H1 (cell line): ENCODE data around the gene TCERG1. TPM values are rescaled to one million over a fixed set of nuclear protein-coding genes. Genes with fewer than 3 reads are reported as not detected.

Source experiments
- CTCF ChIA-PET: fragments of 300-600 bp; sonication (Branson Sonifier 250); formaldehyde crosslinking; loops from one replicate; lab custom pipeline; 2021; ENCODE audit not compliant: partially characterized antibody; lab: Charles Lee
- POLR2A ChIA-PET: fragments of 300-600 bp; sonication (Branson Sonifier 250); formaldehyde crosslinking; loops from one replicate; lab custom pipeline; 2021; ENCODE audit warnings: inconsistent platforms; ENCODE audit not compliant: partially characterized antibody; lab: Charles Lee
- DNase-seq, 2 experiments: peaks; one replicate each; pipeline versions ENCODE4 v3.0.0 to v3.0.0-alpha.2; 2010 to 2022; ENCODE audit warnings: low spot score in 2 of 2, low read depth in 1 of 2, mixed read lengths in 1 of 2
- FAIRE-seq: peaks from 2 replicates; lab custom pipeline; 2011; peaks lifted over from hg19 to GRCh38; lab: Jason Lieb, UNC
- H2AFZ ChIP-seq: 2 replicates; pipeline ENCODE4 v1.8.1; 2012; ENCODE audit warnings: low read length, inconsistent platforms
- H2AK5ac ChIP-seq: 2 replicates; pipeline ENCODE4 v1.6.1; 2013; ENCODE audit warnings: low read depth, low read length
- H2BK120ac ChIP-seq: replicated peaks from 2 replicates; pipeline ENCODE3; 2013; ENCODE audit warnings: low read depth, low read length, inconsistent platforms
- H2BK12ac ChIP-seq: 2 replicates; pipeline ENCODE4 v1.6.1; 2013; ENCODE audit warnings: low read depth, low read length
- H2BK15ac ChIP-seq: 2 replicates; pipeline ENCODE4 v1.6.1; 2013; ENCODE audit warnings: low read length
- H2BK20ac ChIP-seq: 2 replicates; pipeline ENCODE4 v1.6.1; 2013; ENCODE audit warnings: low read length
- H2BK5ac ChIP-seq: 2 replicates; pipeline ENCODE4 v1.6.1; 2013; ENCODE audit warnings: low read depth, low read length
- H3K14ac ChIP-seq: 2 replicates; pipeline ENCODE4 v1.6.1; 2013; ENCODE audit warnings: inconsistent platforms; ENCODE audit not compliant: insufficient read length
- H3K18ac ChIP-seq: 2 replicates; pipeline ENCODE4 v1.6.1; 2013; ENCODE audit warnings: low read length; ENCODE audit errors: extremely low read depth
- H3K23ac ChIP-seq: 2 replicates; pipeline ENCODE4 v1.6.1; 2013; ENCODE audit warnings: inconsistent platforms; ENCODE audit not compliant: insufficient read length
- H3K23me2 ChIP-seq: 2 replicates; pipeline ENCODE4 v1.6.1; 2013; ENCODE audit warnings: low read depth, low read length
- H3K27ac ChIP-seq: 2 replicates; pipeline ENCODE4 v1.6.1; 2011; ENCODE audit warnings: low read depth, low read length, inconsistent platforms
- H3K27me3 ChIP-seq, 4 experiments: replicated peaks in 1 of 4; 1 replicate in 1 of 4; 2 replicates in 3 of 4; pipeline versions ENCODE4 v1.6.1 to v1.8.1; 2011 to 2013; ENCODE audit warnings: low read length in 3 of 4, mild to moderate bottlenecking in 3 of 4, inconsistent platforms in 2 of 4, mixed read lengths in 2 of 4, moderate library complexity in 1 of 4; ENCODE audit not compliant: control insufficient read depth in 3 of 4, insufficient read depth in 3 of 4; ENCODE audit errors: extremely low read depth in 1 of 4
- H3K36me3 ChIP-seq, 4 experiments: 2 replicates each; pipeline versions ENCODE4 v1.6.1 to v1.8.1; 2011 to 2013; ENCODE audit warnings: mild to moderate bottlenecking in 4 of 4, low read length in 3 of 4, moderate library complexity in 2 of 4, control low read depth in 1 of 4, inconsistent platforms in 1 of 4; ENCODE audit not compliant: insufficient read depth in 4 of 4, control insufficient read depth in 2 of 4
- H3K4ac ChIP-seq: replicated peaks from 2 replicates; pipeline ENCODE3; 2013; ENCODE audit warnings: low read length, low read depth, mixed read lengths, inconsistent platforms; ENCODE audit not compliant: insufficient read length
- H3K4me1 ChIP-seq, 4 experiments: replicated peaks in 1 of 4; 1 replicate in 1 of 4; 2 replicates in 3 of 4; pipeline versions ENCODE4 v1.6.1 to v1.8.1; 2011 to 2013; ENCODE audit warnings: low read length in 3 of 4, inconsistent platforms in 2 of 4, mixed read lengths in 1 of 4; ENCODE audit not compliant: insufficient read depth in 4 of 4, control insufficient read depth in 3 of 4
- H3K4me2 ChIP-seq, 2 experiments: 2 replicates each; pipeline versions ENCODE4 v1.6.1 to v1.8.1; 2011 to 2013; ENCODE audit warnings: low read depth in 2 of 2, low read length in 2 of 2, control low read depth in 1 of 2, inconsistent platforms in 1 of 2, mild to moderate bottlenecking in 1 of 2; ENCODE audit not compliant: insufficient read depth in 1 of 2
- H3K4me3 ChIP-seq, 4 experiments: fragments of 200-600, 300-600 bp in 1 of 4; sonication (generic), shearing (Covaris generic), sonication (Bioruptor Twin) in 1 of 4; 2 replicates each; pipeline versions ENCODE4 v1.5.1 to v1.8.1; 2011 to 2016; ENCODE audit warnings: low read length in 4 of 4, low read depth in 3 of 4, control low read depth in 2 of 4, inconsistent platforms in 2 of 4, mild to moderate bottlenecking in 2 of 4, mixed read lengths in 1 of 4, moderate library complexity in 1 of 4; ENCODE audit not compliant: insufficient read depth in 2 of 4; ENCODE audit errors: extremely low read depth in 1 of 4
- H3K56ac ChIP-seq: replicated peaks from 2 replicates; pipeline ENCODE3; 2013; ENCODE audit warnings: low read depth, mild to moderate bottlenecking, mixed read lengths, low read length, inconsistent platforms; ENCODE audit not compliant: insufficient read length
- H3K79me1 ChIP-seq: 2 replicates; pipeline ENCODE4 v1.6.1; 2013; ENCODE audit warnings: low read depth, low read length, control low read depth
- H3K79me2 ChIP-seq, 2 experiments: 2 replicates each; pipeline versions ENCODE4 v1.6.1 to v1.8.1; 2012 to 2013; ENCODE audit warnings: low read length in 2 of 2, mild to moderate bottlenecking in 2 of 2, inconsistent platforms in 1 of 2; ENCODE audit not compliant: insufficient read depth in 2 of 2, control insufficient read depth in 1 of 2
- H3K9ac ChIP-seq, 4 experiments: replicated peaks in 1 of 4; 1 replicate in 1 of 4; 2 replicates in 3 of 4; pipeline versions ENCODE4 v1.6.1 to v1.8.1; 2011 to 2013; ENCODE audit warnings: low read depth in 3 of 4, low read length in 3 of 4, control low read depth in 2 of 4, mild to moderate bottlenecking in 2 of 4, moderate library complexity in 2 of 4, inconsistent platforms in 1 of 4; ENCODE audit errors: extremely low read depth in 1 of 4
- H3K9me3 ChIP-seq, 2 experiments: 2 replicates each; pipeline versions ENCODE4 v1.6.1 to v1.8.1; 2012 to 2013; ENCODE audit warnings: mild to moderate bottlenecking in 2 of 2, moderate library complexity in 2 of 2, control low read depth in 1 of 2, inconsistent platforms in 1 of 2, low read depth in 1 of 2, low read length in 1 of 2, mixed read lengths in 1 of 2; ENCODE audit not compliant: insufficient read depth in 2 of 2
- H4K20me1 ChIP-seq, 2 experiments: replicated peaks in 1 of 2; 2 replicates each; pipeline versions ENCODE3 to v1.8.1; 2011 to 2013; ENCODE audit warnings: inconsistent platforms in 2 of 2, low read length in 2 of 2, mild to moderate bottlenecking in 1 of 2; ENCODE audit not compliant: insufficient read depth in 2 of 2, control insufficient read depth in 1 of 2
- H4K5ac ChIP-seq: 2 replicates; pipeline ENCODE4 v1.6.1; 2013; ENCODE audit warnings: low read length, low read depth, mixed read lengths, inconsistent platforms; ENCODE audit not compliant: insufficient read length
- H4K8ac ChIP-seq: 2 replicates; pipeline ENCODE4 v1.8.0; 2013; ENCODE audit warnings: mild to moderate bottlenecking, moderate library complexity, low read length, inconsistent platforms; ENCODE audit not compliant: insufficient read depth; ENCODE audit errors: extremely low read depth
- H4K91ac ChIP-seq: replicated peaks from 2 replicates; pipeline ENCODE3; 2013; ENCODE audit warnings: low read length, mixed read lengths, inconsistent platforms; ENCODE audit not compliant: insufficient read length
- ASH2L ChIP-seq: fragments of 200-600, 300-600 bp; sonication (generic); IDR thresholded peaks from one replicate; pipeline ENCODE4 v1.7.1; 2017; ENCODE audit warnings: low read length
- BACH1 ChIP-seq: IDR thresholded peaks from 2 replicates; pipeline ENCODE4 v1.6.1; 2012; ENCODE audit warnings: low read length, improper control_type of control experiment
- CHD2 ChIP-seq: IDR thresholded peaks from 2 replicates; pipeline ENCODE4 v1.6.1; 2012; ENCODE audit warnings: low read length, improper control_type of control experiment
- KDM1A ChIP-seq: fragments of 200-600, 300-600 bp; sonication (generic); IDR thresholded peaks from 2 replicates; pipeline ENCODE4 v1.7.1; 2016; ENCODE audit warnings: mild to moderate bottlenecking, low read length, borderline replicate concordance
- RFX5 ChIP-seq: IDR thresholded peaks from 2 replicates; pipeline ENCODE4 v1.6.1; 2011; ENCODE audit warnings: low read depth, low read length, improper control_type of control experiment, borderline replicate concordance
- SAP30 ChIP-seq: fragments of 300-600 bp; sonication (generic); IDR thresholded peaks from 2 replicates; pipeline ENCODE4 v1.7.1; 2012; ENCODE audit warnings: low read length, moderate library complexity, mild to moderate bottlenecking, inconsistent platforms; ENCODE audit not compliant: insufficient read depth, insufficient replicate concordance
- SIX5 ChIP-seq: IDR thresholded peaks from 2 replicates; pipeline ENCODE4 v1.6.1; 2011; ENCODE audit warnings: mild to moderate bottlenecking, low read depth, low read length
- SP2 ChIP-seq: IDR thresholded peaks from 2 replicates; pipeline ENCODE4 v1.6.1; 2012; ENCODE audit warnings: mild to moderate bottlenecking, low read length, inconsistent platforms
- SP4 ChIP-seq: IDR thresholded peaks from 2 replicates; pipeline ENCODE4 v1.6.1; 2012; ENCODE audit warnings: low read length, inconsistent platforms
- WGBS, 2 experiments: shearing (Covaris generic) in 1 of 2; methylation state at CpG; one replicate each; pipeline versions ENCODE4 v1.1.6 to v1.1.7; 2013 to 2015; ENCODE audit warnings: low lambda C conversion rate in 2 of 2, mixed read lengths in 2 of 2, inconsistent platforms in 1 of 2, low coverage in 1 of 2, missing lambda C conversion rate in 1 of 2; ENCODE audit not compliant: insufficient replicate concordance in 2 of 2, insufficient coverage in 1 of 2, insufficient read length in 1 of 2; ENCODE audit errors: extremely low coverage in 1 of 2, missing lambda C conversion rate in 1 of 2; 5-methylcytosine and 5-hydroxymethylcytosine counted together
- polyA plus RNA-seq, 7 experiments: library from polyadenylated mRNA; depleted of rRNA in 3 of 7; stranded (reverse) in 5 of 7; unstranded in 2 of 7; fragments of >200 nt in 5 of 7; fragments of 200-250 nt in 2 of 7; gene quantifications; 1 replicate in 5 of 7; 2 replicates in 1 of 7; 4 replicates in 1 of 7; pipeline versions ENCODE4 v1.2.1 to v1.2.3, GENCODE V29; 2011 to 2013; ENCODE audit warnings: missing spikeins in 2 of 7, mixed read lengths in 2 of 7
- total RNA-seq: library from RNA; stranded (reverse); fragmentation: NEBNext Ultra II Directional; extraction: Animal tissue kit (Norgen Biotek cat#: 25700); gene quantifications from 2 replicates; pipeline ENCODE4 v1.2.1, GENCODE V29; 2021

Gene TCERG1
- total and polyA plus RNA-seq, 2 of the 8 experiments (the other 6 are each of a cell fraction or from before 2014, with no cell fraction given) = 105 to 122 TPM

DNA sequence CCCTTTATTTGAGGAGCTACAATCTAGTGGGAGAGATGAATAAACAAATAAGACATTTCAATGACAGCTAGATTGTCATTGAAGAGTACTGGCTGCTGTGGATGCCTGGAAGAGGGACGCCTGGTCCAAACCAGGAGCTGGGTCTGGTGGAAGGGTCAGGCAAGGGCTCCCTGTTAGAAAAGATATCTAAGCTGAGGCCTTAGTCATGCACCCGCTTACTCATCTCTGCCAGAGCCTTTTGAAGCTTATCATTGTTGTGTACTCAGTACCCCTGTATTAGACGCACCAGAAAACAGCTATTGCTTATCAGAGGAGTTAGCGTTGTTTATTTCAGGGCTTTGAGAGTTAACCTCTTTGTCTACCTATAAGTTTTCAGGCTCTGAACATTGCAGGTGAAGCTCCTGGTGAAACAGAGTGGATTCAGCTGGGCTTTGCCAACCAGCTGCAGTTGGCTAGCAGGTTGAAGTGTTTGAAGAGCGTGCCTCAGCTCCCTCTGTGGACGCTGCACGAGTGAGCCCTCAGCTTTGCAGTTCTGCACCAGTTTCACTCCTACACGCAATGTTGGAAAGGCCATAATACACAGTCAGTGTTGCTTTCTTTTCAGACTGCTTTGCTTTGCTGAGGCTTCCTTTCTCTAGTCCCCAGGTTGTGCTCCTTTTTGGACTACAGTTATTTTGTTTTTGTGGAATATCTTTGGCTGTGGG lies 74.4 kb downstream of the TCERG1 start:
- Histone ChIP-seq H2BK20ac (no peak overlapping the region), H2AK5ac (no peak overlapping the region), H4K91ac (no peak overlapping the region), H2BK120ac (no peak overlapping the region), H2BK5ac (no peak overlapping the region), H3K9me3 (no peaks in the 10 kb centered on the region), H3K4me2 (no peak overlapping the region), H3K36me3 (no peaks in the 10 kb centered on the region), H3K9ac (no peak overlapping the region), H3K23me2 (no peaks in the 10 kb centered on the region), H3K27me3 (no peaks in the 10 kb centered on the region), H4K8ac (no peak overlapping the region), H2AFZ (no peak overlapping the region), H3K4me3 (no peak overlapping the region), H3K79me2 (no peaks in the 10 kb centered on the region), H3K23ac (no peak overlapping the region), H4K5ac (no peak overlapping the region), H4K20me1 (no peaks in the 10 kb centered on the region), H3K14ac (no peak overlapping the region), H3K18ac (no peak overlapping the region), H3K4me1 (peaks cover 0 to 4% (median 0%) of the 10 kb centered on the region in 4 experiments; a peak in 1 of 7 replicates), H2BK12ac (no peak overlapping the region), H3K27ac (no peak overlapping the region), H3K56ac (no peak overlapping the region), H2BK15ac (no peak overlapping the region), H3K4ac (no peak overlapping the region), H3K79me1 (no peaks in the 10 kb centered on the region)
- CTCF ChIA-PET = interaction anchor here (0.8 to 2.9 kb wide), 9 partner anchors 8 to 668 kb away, joined by 3 to 19 read pairs (median 4); no protein-coding TSS in a partner anchor
- POLR2A ChIA-PET = no interaction called here
- FAIRE-seq (no peak), DNase-seq (no peak)
- 82% methylated on average over 8 of the region's 8 CpGs; no CpG with 5 or more reads in 1 of the 2 experiments for WGBS, 2 experiments
- TF ChIP-seq SP4 (no peak), KDM1A (no peak), BACH1 (no peak), SP2 (no peak), SIX5 (no peak), SAP30 (no peak), CHD2 (no peak), RFX5 (no peak), ASH2L (no peak)
